ENCODE data around the gene PRTN3.

DNA sequence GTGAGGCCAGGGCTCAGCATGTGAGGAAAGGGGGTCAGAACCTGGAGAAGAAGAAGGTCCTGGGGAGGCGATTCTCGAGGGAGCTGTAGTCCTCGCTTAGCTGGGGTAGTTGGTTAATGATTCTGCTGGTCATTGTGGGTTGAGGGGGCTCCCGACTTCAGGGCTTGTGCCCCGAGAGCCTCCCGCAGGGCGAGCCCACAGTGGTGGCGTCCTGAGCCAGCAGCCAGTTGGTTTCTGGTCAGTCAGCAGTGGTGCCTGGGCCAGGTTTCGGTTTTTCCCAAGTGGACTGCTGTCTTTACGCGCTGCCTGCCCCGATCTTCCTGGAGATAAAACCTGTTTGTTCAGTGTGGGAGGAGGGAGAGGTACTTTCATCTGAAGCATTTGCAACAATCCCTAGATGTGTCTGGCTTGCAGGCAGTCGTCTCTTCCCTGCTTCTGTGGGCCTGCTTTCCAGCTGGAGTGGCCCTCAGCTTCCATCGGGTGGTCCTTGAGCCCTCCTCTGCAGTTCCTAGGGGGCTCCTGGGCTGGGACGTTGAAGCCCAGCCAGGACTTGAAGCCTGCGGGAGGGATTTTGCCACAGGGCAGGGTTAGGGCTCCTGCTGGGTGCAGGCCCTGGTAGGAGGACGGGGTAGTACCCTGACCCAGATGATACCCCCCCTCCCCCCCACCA lies 40.3 kb upstream of the PRTN3 start:
- TF ChIP-seq, protein P1, sequence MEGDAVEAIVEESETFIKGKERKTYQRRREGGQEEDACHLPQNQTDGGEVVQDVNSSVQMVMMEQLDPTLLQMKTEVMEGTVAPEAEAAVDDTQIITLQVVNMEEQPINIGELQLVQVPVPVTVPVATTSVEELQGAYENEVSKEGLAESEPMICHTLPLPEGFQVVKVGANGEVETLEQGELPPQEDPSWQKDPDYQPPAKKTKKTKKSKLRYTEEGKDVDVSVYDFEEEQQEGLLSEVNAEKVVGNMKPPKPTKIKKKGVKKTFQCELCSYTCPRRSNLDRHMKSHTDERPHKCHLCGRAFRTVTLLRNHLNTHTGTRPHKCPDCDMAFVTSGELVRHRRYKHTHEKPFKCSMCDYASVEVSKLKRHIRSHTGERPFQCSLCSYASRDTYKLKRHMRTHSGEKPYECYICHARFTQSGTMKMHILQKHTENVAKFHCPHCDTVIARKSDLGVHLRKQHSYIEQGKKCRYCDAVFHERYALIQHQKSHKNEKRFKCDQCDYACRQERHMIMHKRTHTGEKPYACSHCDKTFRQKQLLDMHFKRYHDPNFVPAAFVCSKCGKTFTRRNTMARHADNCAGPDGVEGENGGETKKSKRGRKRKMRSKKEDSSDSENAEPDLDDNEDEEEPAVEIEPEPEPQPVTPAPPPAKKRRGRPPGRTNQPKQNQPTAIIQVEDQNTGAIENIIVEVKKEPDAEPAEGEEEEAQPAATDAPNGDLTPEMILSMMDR (conservative IDR thresholded peaks at IDR 0.05) = no peak
- TF ChIP-seq EZH2 (IDR thresholded peaks at IDR 0.05; ENCODE audit: low read depth) = no peak
